NT2/D1 (cell line): ENCODE results near the gene CCDC60.

Source experiments
- DNase-seq: peaks from one replicate; pipeline ENCODE4 v3.0.0-alpha.2; 2011; ENCODE audit warnings: low read depth, low spot score
- H3K27me3 ChIP-seq: 2 replicates; pipeline ENCODE4 v1.6.0; 2011; ENCODE audit warnings: mild to moderate bottlenecking; ENCODE audit not compliant: insufficient read length, insufficient read depth
- H3K36me3 ChIP-seq: 2 replicates; pipeline ENCODE4 v1.6.1; 2011; ENCODE audit warnings: mild to moderate bottlenecking, low read length, mixed read lengths; ENCODE audit not compliant: insufficient read depth, insufficient read length
- H3K4me1 ChIP-seq: 2 replicates; pipeline ENCODE4 v1.5.1; 2011; ENCODE audit not compliant: insufficient read depth, insufficient read length
- H3K4me3 ChIP-seq: 2 replicates; pipeline ENCODE4 v1.5.1; 2011; ENCODE audit warnings: low read depth; ENCODE audit not compliant: insufficient read length
- H3K9ac ChIP-seq: 2 replicates; pipeline ENCODE4 v1.6.0; 2011; ENCODE audit warnings: low read depth; ENCODE audit not compliant: insufficient read length
- H3K9me3 ChIP-seq: 2 replicates; pipeline ENCODE4 v1.5.1; 2011; ENCODE audit warnings: mild to moderate bottlenecking, low read length; ENCODE audit not compliant: insufficient read depth
- SUZ12 ChIP-seq: IDR thresholded peaks from 2 replicates; pipeline ENCODE4 v1.6.1; 2011; ENCODE audit not compliant: insufficient read length, insufficient read depth; ENCODE audit errors: extremely low read depth
- YY1 ChIP-seq: IDR thresholded peaks from 2 replicates; pipeline ENCODE4 v1.6.1; 2011; ENCODE audit not compliant: insufficient read length, insufficient read depth
- ZNF274 ChIP-seq: IDR thresholded peaks from 2 replicates; pipeline ENCODE4 v1.6.1; 2011; ENCODE audit warnings: mild to moderate bottlenecking, low read depth, low read length

CCDC60 gene

GRCh38 chr12:119319638-119320037 is 14.9 kb upstream of the CCDC60 start:
- H3K4me3 ChIP-seq = no peak overlapping the region
- H3K36me3 ChIP-seq = no peaks in the 10 kb centered on the region
- no peaks in the 10 kb centered on the region for H3K9me3 ChIP-seq
- no peaks in the 10 kb centered on the region for H3K27me3 ChIP-seq
- H3K4me1 ChIP-seq = no peaks in the 10 kb centered on the region
- DNase-seq = no peak
- TF ChIP-seq SUZ12 (no peak), YY1 (no peak), ZNF274 (no peak)
- H3K9ac ChIP-seq = no peak overlapping the region

GRCh38 chr12:119320678-119321077 is 13.9 kb upstream of the CCDC60 start:
- H3K4me1 ChIP-seq = no peaks in the 10 kb centered on the region
- no peak overlapping the region for H3K9ac ChIP-seq
- no peaks in the 10 kb centered on the region for H3K36me3 ChIP-seq
- no peaks in the 10 kb centered on the region for H3K9me3 ChIP-seq
- no peaks in the 10 kb centered on the region for H3K27me3 ChIP-seq
- TF ChIP-seq YY1 = no peak
- TF ChIP-seq ZNF274 = no peak
- no peak for TF ChIP-seq SUZ12
- H3K4me3 ChIP-seq = no peak overlapping the region
- DNase-seq = no peak

GRCh38 chr12:119322301-119322723 is 12.2 kb upstream of the CCDC60 start:
- no peak for DNase-seq

GRCh38 chr12:119325813-119326212 is 8.7 kb upstream of the CCDC60 start:
- H3K9ac ChIP-seq = no peak overlapping the region
- TF ChIP-seq YY1 (no peak), ZNF274 (no peak), SUZ12 (no peak)
- no peak for DNase-seq
- H3K4me1 ChIP-seq = no peaks in the 10 kb centered on the region
- H3K9me3 ChIP-seq = no peaks in the 10 kb centered on the region
- H3K4me3 ChIP-seq = no peak overlapping the region
- no peaks in the 10 kb centered on the region for H3K36me3 ChIP-seq
- H3K27me3 ChIP-seq = no peaks in the 10 kb centered on the region

More at GRCh38 chr12:119322301-119322723, 12.2 kb upstream of the CCDC60 start:
- Histone ChIP-seq H3K9me3 (no peaks in the 10 kb centered on the region), H3K27me3 (no peaks in the 10 kb centered on the region), H3K4me1 (no peaks in the 10 kb centered on the region), H3K9ac (no peak overlapping the region), H3K36me3 (no peaks in the 10 kb centered on the region), H3K4me3 (no peak overlapping the region)
- TF ChIP-seq ZNF274 = no peak
- no peak for TF ChIP-seq YY1
- no peak for TF ChIP-seq SUZ12

- H3K9me3 ChIP-seq = no peaks in the 10 kb centered on the region
- no peaks in the 10 kb centered on the region for H3K27me3 ChIP-seq
- no peak for DNase-seq
- H3K9ac ChIP-seq = no peak overlapping the region
- no peak overlapping the region for H3K4me3 ChIP-seq
- H3K36me3 ChIP-seq = no peaks in the 10 kb centered on the region
- TF ChIP-seq SUZ12 = no peak
- TF ChIP-seq YY1 = no peak
- TF ChIP-seq ZNF274 = no peak
- H3K4me1 ChIP-seq = no peaks in the 10 kb centered on the region
These were observed 8.2 kb upstream of the CCDC60 start for GRCh38 chr12:119326341-119326740.

- no peak for DNase-seq
- Histone ChIP-seq H3K9me3 (no peaks in the 10 kb centered on the region), H3K4me1 (no peaks in the 10 kb centered on the region), H3K27me3 (peaks cover under 1% of the 10 kb centered on the region), H3K36me3 (no peaks in the 10 kb centered on the region), H3K4me3 (no peak overlapping the region), H3K9ac (no peak overlapping the region)
- TF ChIP-seq ZNF274 (no peak), SUZ12 (no peak), YY1 (no peak)
These were observed 7.1 kb upstream of the CCDC60 start for GRCh38 chr12:119327471-119327870.

GRCh38 chr12:119328111-119328510 is 6.4 kb upstream of the CCDC60 start:
- TF ChIP-seq ZNF274 (no peak), YY1 (no peak), SUZ12 (no peak)
- Histone ChIP-seq H3K27me3 (peaks cover 3% of the 10 kb centered on the region), H3K4me3 (no peak overlapping the region), H3K9ac (no peak overlapping the region), H3K4me1 (no peaks in the 10 kb centered on the region), H3K36me3 (no peaks in the 10 kb centered on the region), H3K9me3 (no peaks in the 10 kb centered on the region)
- DNase-seq = peak; percentile 54
